HFFc6 (cell line): ENCODE measurements around the gene PARD3. TPM values are rescaled to one million over a fixed set of nuclear protein-coding genes. Genes with fewer than 3 reads are reported as not detected.

Experiments used
- DNase-seq: peaks from one replicate; pipeline ENCODE4 v3.0.0-alpha.2; 2018
- H3K27ac Mint-ChIP-seq: 2 replicates; pipeline ENCODE4 v1.8.0; 2020; ENCODE audit warnings: mild to moderate bottlenecking, mixed read lengths
- H3K27me3 Mint-ChIP-seq: 2 replicates; pipeline ENCODE4 v1.8.0; 2021; ENCODE audit warnings: mild to moderate bottlenecking, moderate library complexity, mixed read lengths; ENCODE audit not compliant: insufficient read depth
- H3K36me3 Mint-ChIP-seq: 2 replicates; pipeline ENCODE4 v1.8.0; 2021; ENCODE audit warnings: low read depth, mixed read lengths
- H3K4me1 Mint-ChIP-seq: 2 replicates; pipeline ENCODE4 v1.8.0; 2020; ENCODE audit warnings: low read depth, mixed read lengths
- H3K4me3 Mint-ChIP-seq: 2 replicates; pipeline ENCODE4 v1.8.0; 2020; ENCODE audit warnings: mild to moderate bottlenecking, moderate library complexity, mixed read lengths
- H3K9me3 Mint-ChIP-seq: 2 replicates; pipeline ENCODE4 v1.8.0; 2020; ENCODE audit warnings: mild to moderate bottlenecking, mixed read lengths
- CTCF ChIP-seq: fragments of 200-600 bp; sonication (generic); IDR thresholded peaks from 2 replicates; pipeline ENCODE4 v1.5.0; 2021; ENCODE audit warnings: antibody characterized with exemption, mild to moderate bottlenecking
- total RNA-seq, 6 experiments: library from RNA; stranded (reverse); fragmentation: NEBNext Ultra II Directional; extraction: Animal tissue kit (Norgen Biotek cat#: 25700); gene quantifications; 2 replicates in 1 of 6; 3 replicates in 5 of 6; pipeline ENCODE4 v1.2.3, GENCODE V29; 2021

The PARD3 gene
- total RNA-seq, 6 experiments from 2014 or later = 19.9 to 24.3 (median 23.1) TPM

DNA sequence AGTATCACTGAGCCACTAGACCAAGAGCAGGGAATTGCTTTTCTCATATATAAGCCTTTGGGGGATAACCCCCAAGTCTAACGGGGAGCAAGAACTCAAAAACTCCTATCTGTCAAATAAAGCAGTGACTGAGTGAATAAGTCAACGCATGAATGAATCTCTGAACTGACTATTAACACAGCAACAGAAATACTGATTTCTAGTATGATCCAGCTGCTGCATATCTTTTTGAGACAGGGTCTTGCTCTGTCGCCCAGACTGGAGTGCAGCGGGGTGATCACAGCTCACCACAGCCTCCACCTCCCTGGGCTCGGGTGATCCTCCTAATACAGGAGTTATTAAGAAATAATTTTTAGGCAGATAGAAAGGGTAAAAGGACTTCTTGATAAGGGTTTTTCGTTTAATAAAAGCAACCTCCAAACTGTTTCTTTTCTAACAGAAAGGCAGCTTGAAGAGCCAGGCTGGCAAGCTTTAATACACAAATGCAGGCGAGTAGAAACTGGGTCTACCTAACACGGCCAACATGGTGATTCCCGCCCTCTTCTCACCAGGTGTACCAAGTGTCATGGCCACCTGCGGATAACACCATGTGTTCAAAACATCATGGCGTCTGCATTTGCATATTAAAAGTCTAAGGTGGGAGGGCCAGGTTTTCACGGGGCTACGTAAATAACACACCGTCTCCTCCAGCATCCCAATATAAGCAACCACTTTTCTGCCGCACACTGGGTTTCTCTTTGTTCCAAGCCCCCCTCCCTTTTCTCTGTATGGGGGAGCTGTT is 631.9 kb downstream of the PARD3 start:
- no peak for TF ChIP-seq CTCF
- Mint-ChIP-seq H3K9me3 (no peaks in the 10 kb centered on the region), H3K27me3 (peaks cover 4% of the 10 kb centered on the region), H3K36me3 (no peaks in the 10 kb centered on the region), H3K4me1 (peaks cover 29% of the 10 kb centered on the region), H3K4me3 (no peak overlapping the region), H3K27ac (no peak overlapping the region)
- DNase-seq = no peak

DNA sequence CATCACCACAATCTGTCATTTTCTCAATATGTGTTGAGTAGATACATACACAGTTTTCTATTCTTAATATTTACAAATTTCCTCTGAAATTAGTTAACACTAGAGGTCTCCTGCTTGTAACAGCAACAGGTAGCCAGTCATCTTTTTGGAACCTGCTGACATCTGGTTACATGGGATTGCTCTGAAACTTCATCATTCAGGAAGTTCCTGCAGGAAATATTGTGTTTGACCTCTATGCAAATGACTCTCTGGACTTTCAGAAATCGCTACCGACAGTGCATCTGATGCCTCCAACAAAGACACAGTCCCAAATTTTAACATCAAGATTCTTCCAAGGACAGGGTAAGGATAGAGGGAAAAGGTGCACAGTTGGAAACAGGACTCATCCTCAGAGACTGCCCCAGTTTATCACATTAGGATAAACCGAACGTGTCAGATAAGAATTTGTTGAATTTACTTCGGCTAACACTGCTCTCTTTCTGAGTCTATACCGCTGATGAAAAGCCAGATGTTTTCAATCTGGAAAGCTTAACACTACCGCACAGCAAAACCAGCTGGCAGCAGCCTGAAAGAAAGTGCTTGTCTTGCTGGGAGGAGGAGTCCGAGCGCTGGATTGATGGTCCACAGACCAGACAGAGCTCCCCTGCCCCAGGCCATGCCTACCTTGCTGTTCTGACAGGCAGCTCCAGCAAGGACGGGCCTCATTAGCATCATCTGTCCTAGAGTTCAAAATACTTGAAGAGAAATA is 633.4 kb downstream of the PARD3 start:
- H3K4me3 Mint-ChIP-seq = peak overlapping the region; percentile 2; the same call in 1 of the 2 replicates
- H3K27ac Mint-ChIP-seq = no peak overlapping the region
- no peaks in the 10 kb centered on the region for H3K36me3 Mint-ChIP-seq
- H3K27me3 Mint-ChIP-seq = peaks cover 1% of the 10 kb centered on the region
- no peak for DNase-seq
- TF ChIP-seq CTCF = no peak
- no peaks in the 10 kb centered on the region for H3K9me3 Mint-ChIP-seq
- peaks cover 18% of the 10 kb centered on the region for H3K4me1 Mint-ChIP-seq

- H3K4me1 Mint-ChIP-seq = peaks cover 16% of the 10 kb centered on the region
- DNase-seq = no peak
- H3K27me3 Mint-ChIP-seq = no peaks in the 10 kb centered on the region; the same call in none of the 2 replicates
- H3K36me3 Mint-ChIP-seq = no peaks in the 10 kb centered on the region
- no peaks in the 10 kb centered on the region for H3K9me3 Mint-ChIP-seq
- H3K27ac Mint-ChIP-seq = no peak overlapping the region
- no peak for TF ChIP-seq CTCF
- H3K4me3 Mint-ChIP-seq = no peak overlapping the region
These were observed 634.3 kb downstream of the PARD3 start for GRCh38 chr10:34180749-34181148.

DNA sequence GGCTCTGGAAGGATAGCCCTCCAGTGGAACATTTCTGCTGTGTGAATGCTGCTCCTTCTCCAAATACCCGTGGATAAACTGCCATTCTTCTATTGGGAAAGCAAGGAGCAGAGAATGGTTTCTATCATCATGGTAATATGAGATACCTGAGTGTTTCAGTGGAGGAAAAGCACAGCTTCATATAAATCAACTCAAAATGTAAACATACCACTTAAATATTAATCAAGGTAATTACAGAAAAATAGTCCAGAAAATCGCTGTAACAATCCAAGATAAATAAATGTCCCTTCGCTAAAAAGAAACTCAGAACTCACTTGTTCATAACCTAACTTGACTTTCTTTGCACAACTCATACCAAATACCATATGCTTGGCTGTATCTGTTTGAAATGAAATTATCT is 635.8 kb downstream of the PARD3 start:
- Mint-ChIP-seq H3K4me3 (no peak overlapping the region), H3K36me3 (no peaks in the 10 kb centered on the region), H3K4me1 (peaks cover 8% of the 10 kb centered on the region), H3K27me3 (no peaks in the 10 kb centered on the region; the same call in none of the 2 replicates), H3K27ac (no peak overlapping the region), H3K9me3 (no peaks in the 10 kb centered on the region)
- no peak for TF ChIP-seq CTCF
- DNase-seq = no peak

- Mint-ChIP-seq H3K27ac (no peak overlapping the region), H3K27me3 (no peaks in the 10 kb centered on the region; the same call in none of the 2 replicates), H3K9me3 (no peaks in the 10 kb centered on the region), H3K4me1 (peaks cover 8% of the 10 kb centered on the region), H3K36me3 (no peaks in the 10 kb centered on the region), H3K4me3 (no peak overlapping the region)
- TF ChIP-seq CTCF = no peak
- DNase-seq = no peak
These were observed 636.3 kb downstream of the PARD3 start for GRCh38 chr10:34178756-34179155.
